Hepatocyte (in vitro differentiated cells): ENCODE results near the gene CPNE2.

Experiments
- CTCF ChIP-seq: fragments of 200-600 bp; sonication (generic); IDR thresholded peaks from 2 replicates; pipeline ENCODE4 v1.5.1; 2016; ENCODE audit warnings: antibody characterized with exemption, mild to moderate bottlenecking; ENCODE audit not compliant: poor library complexity
- EZH2 ChIP-seq: fragments of 200-600 bp; sonication (generic); IDR thresholded peaks from 2 replicates; pipeline ENCODE4 v1.6.1; 2016; ENCODE audit warnings: antibody characterized with exemption, mild to moderate bottlenecking, borderline replicate concordance

DNA sequence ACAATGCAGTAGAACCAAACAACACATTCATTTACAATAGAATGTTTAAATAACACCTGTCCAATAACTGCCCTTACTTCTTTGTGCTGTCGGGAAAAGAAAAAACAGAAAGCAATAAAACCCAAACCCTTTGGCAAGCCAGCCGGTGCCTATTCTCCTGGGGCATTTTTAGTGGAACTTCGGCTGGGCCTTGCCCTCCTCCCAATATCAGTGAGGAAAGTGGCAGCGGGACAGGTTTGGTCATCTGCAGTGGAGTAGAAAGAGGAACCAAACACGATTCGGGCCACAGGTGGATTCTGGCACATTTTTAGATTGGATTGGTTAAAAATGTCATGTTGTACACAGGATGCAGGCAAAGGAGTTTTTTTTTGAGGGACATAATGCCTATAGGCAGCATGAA lies 61.5 kb downstream of the CPNE2 start:
- TF ChIP-seq CTCF (no peak), EZH2 (no peak)
